ENCODE data around the gene CDA. TPM values are rescaled to one million over a fixed set of nuclear protein-coding genes. Genes with fewer than 3 reads are reported as not detected.

The CDA gene
- 1.7 and 2.5 TPM in 2 replicates for total RNA-seq (2014; rRNA removed; shearing (Covaris generic))
- 13.6 and 16.4 TPM in 2 replicates for polyA plus RNA-seq (2016; fragmentation: Nextera tagmentation; extraction: Ambion mirVana)
- long read RNA-seq, transcript CDA-201 (4 exons, 963 nt), result major isoform, 7 of 7 reads
- long read RNA-seq, partial matches to known transcripts, result 0 of 7 reads
- long read RNA-seq, other reads (novel, unspliced or antisense), result 0 of 7 reads

DNA sequence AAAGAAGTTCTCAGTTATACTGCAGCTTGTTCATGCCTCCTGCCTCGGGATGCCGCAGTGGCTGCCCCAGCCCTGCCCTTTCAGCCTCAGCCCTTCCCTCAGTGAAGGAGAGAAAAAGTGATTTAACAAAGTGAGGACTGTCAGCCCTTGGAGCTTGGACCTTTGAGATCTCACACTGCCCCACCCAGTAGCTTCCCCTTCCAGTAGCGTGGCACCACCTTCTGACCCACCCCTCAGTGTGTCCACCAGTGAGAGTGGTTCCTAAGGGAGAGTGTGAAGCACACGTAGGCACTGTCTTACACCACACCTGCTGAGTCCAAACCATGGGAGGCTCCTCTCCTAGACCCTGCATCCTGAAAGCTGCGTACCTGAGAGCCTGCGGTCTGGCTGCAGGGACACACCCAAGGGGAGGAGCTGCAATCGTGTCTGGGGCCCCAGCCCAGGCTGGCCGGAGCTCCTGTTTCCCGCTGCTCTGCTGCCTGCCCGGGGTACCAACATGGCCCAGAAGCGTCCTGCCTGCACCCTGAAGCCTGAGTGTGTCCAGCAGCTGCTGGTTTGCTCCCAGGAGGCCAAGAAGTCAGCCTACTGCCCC, at the start of gene CDA:
Gene CDA (plus strand): TSS at position 464 of the 592 bp plus-strand sequence. CDS start 33 bp downstream, at position 497.
- peak within 1 kb of the TSS; percentile 68 for H3K4me2 ChIP-seq

GRCh38 chr1:20540281-20540680, 48.6 kb upstream of the CDA start:
- H3F3A ChIP-seq (replicated peaks; ENCODE audit: low read depth), result no peaks in the 10 kb centered on the region
- no peaks in the 10 kb centered on the region for H3K4me1 ChIP-seq (ENCODE audit: insufficient read depth)
- H4K20me1 ChIP-seq (replicated peaks; ENCODE audit: insufficient read depth), result no peaks in the 10 kb centered on the region
- Mint-ChIP-seq H3K27ac (no peak overlapping the region), H3K4me3 (no peak overlapping the region), H3K9me3 (no peaks in the 10 kb centered on the region), H3K27me3 (ENCODE audit: insufficient read depth, low read depth, poor library complexity) (peaks cover 12% of the 10 kb centered on the region), H3K4me1 (no peaks in the 10 kb centered on the region), H3K36me3 (ENCODE audit: low read depth) (no peaks in the 10 kb centered on the region)
- no peak for DNase-seq (ENCODE audit: low spot score)
- no peaks in the 10 kb centered on the region for H3K79me2 ChIP-seq (replicated peaks; ENCODE audit: insufficient read depth)
- no peaks in the 10 kb centered on the region for H3K27me3 ChIP-seq (ENCODE audit: insufficient read depth)
- H3K9me2 ChIP-seq (ENCODE audit: insufficient read depth), result no peaks in the 10 kb centered on the region
- H3K27ac ChIP-seq (ENCODE audit: low read depth), result no peak overlapping the region
- H2AFZ ChIP-seq, result no peak overlapping the region
- H3K4me3 ChIP-seq, result no peak overlapping the region
- H3K4me2 ChIP-seq, result no peak overlapping the region
- no peaks in the 10 kb centered on the region for H3K36me3 ChIP-seq (ENCODE audit: insufficient read depth)
- ATAC-seq, result no peak
- TF ChIP-seq ZNF462 (CRISPR knock-in tag; IDR thresholded peaks at IDR 0.05) (no peak), EZH2phosphoT487 (IDR thresholded peaks at IDR 0.05; ENCODE audit: unreplicated experiment) (no peak), POLR2AphosphoS5 (IDR thresholded peaks at IDR 0.05; ENCODE audit: low read depth) (no peak), CTCF (conservative IDR thresholded peaks at IDR 0.05; ENCODE audit: low read depth in 2 of 2) (no peak), CREB1 (CRISPR knock-in tag; IDR thresholded peaks at IDR 0.05; ENCODE audit: low read depth) (no peak), ZNF114 (CRISPR knock-in tag; IDR thresholded peaks at IDR 0.05) (no peak)

More for the DNA sequence above, at the start of gene CDA:
- Histone ChIP-seq H4K20me1 (replicated peaks; ENCODE audit: insufficient read depth) (no peaks in the 10 kb centered on the region), H3K79me2 (replicated peaks; ENCODE audit: insufficient read depth) (no peaks in the 10 kb centered on the region), H3K27me3 (ENCODE audit: insufficient read depth) (no peaks in the 10 kb centered on the region), H3K4me1 (ENCODE audit: insufficient read depth) (peaks cover 11% of the 10 kb centered on the region; the same call in 1 of the 2 replicates), H3K27ac (ENCODE audit: low read depth) (no peak within 1 kb of the TSS), H3F3A (replicated peaks; ENCODE audit: low read depth) (no peaks in the 10 kb centered on the region), H3K4me3 (0 out of 2 replicates have a peak within 1 kb of the TSS, but pooled peaks have one; percentile 32), H3K36me3 (ENCODE audit: insufficient read depth) (no peaks in the 10 kb centered on the region), H2AFZ (peak within 1 kb of the TSS; percentile 91), H3K9me2 (ENCODE audit: insufficient read depth) (no peaks in the 10 kb centered on the region)
- H3K36me3 Mint-ChIP-seq (ENCODE audit: low read depth), result no peaks in the 10 kb centered on the region
- no peak within 1 kb of the TSS for H3K27ac Mint-ChIP-seq
- no peak for TF ChIP-seq ZNF331 (CRISPR knock-in tag; IDR thresholded peaks at IDR 0.05; ENCODE audit: low read depth)
- TF ChIP-seq CTCF (conservative IDR thresholded peaks at IDR 0.05; ENCODE audit: low read depth in 2 of 2), result no peak
- no peak for TF ChIP-seq ZNF114 (CRISPR knock-in tag; IDR thresholded peaks at IDR 0.05)
- no peak for TF ChIP-seq POLR2AphosphoS5 (IDR thresholded peaks at IDR 0.05; ENCODE audit: low read depth)
- H3K27me3 Mint-ChIP-seq (ENCODE audit: insufficient read depth, low read depth, poor library complexity), result peaks cover 3% of the 10 kb centered on the region
- peak; percentile 88 for ATAC-seq
- no peaks in the 10 kb centered on the region for H3K9me3 Mint-ChIP-seq
- DNase-seq (ENCODE audit: low spot score), result peak; percentile 54
- H3K4me1 Mint-ChIP-seq, result peaks cover 20% of the 10 kb centered on the region
- H3K4me3 Mint-ChIP-seq, result peak within 1 kb of the TSS; percentile 18; the same call in 1 of the 3 replicates

Measured in GM23338 (cell line).